CD1c-positive myeloid dendritic cell (primary cell): ENCODE measurements around the gene LITAF.

Experiments used
- DNase-seq: peaks from one replicate; pipeline ENCODE4 v3.0.0-alpha.2; 2016; ENCODE audit errors: extremely low spot score

LITAF gene

GRCh38 chr16:11586856-11587642 is at the start of gene LITAF:
Gene LITAF (minus strand): TSS chr16:11586919. CDS start chr16:11556730, 30,189 bp downstream.
- DNase-seq = peak; percentile 76

- DNase-seq = no peak
Observed at GRCh38 chr16:11636172-11636721, 49.5 kb upstream of the LITAF start.

DNA sequence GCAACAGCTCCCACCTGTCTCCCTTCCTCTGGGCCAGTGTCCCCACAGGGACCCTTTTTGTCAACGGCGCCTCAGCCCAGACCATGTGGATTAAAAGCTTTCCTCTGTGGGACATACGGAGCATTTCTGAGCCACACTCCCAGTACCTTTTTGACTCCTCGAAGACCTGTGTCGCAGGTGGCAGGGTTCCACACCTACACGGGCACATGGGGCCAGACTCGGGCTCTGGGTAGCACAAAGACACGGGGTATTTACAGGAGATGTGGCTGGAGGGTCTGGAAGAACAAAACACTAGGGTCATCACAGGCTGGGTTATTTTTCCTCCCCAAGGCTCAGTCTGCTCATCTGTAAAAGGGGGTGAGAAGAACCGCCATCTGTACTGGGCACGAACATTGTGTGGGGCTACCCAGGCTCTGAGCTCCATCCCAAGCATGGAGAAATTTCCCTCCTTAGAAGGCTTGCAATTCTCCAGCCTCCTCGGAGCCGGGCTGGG is 49.0 kb upstream of the LITAF start:
- DNase-seq = no peak

GRCh38 chr16:11635113-11635652 is 48.5 kb upstream of the LITAF start:
- no peak for DNase-seq

GRCh38 chr16:11634312-11634711 is 47.6 kb upstream of the LITAF start:
- peak; percentile 55 for DNase-seq

DNA sequence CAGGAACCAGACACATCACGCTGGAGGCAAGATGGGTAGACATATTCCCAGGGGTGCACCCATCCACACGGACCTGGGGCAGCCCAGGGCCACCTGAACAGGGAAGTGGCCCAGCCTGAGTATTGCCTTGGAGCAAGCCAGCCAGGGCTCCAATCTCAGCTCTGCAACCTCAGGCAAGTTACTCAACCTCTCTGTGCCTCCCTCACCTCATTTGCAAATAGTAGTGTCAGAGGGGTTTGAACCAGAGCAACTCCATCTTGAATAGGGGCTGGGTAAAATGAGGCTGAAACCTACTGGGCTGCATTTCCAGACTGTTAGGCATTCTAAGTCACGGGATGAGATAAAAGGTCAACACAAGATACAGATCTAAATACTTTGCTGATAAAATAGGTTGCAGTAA is 46.4 kb upstream of the LITAF start:
- DNase-seq = no peak

GRCh38 chr16:11632455-11632939 is 45.8 kb upstream of the LITAF start:
- DNase-seq = peak; percentile 90

GRCh38 chr16:11631214-11631613 is 44.5 kb upstream of the LITAF start:
- no peak for DNase-seq

DNA sequence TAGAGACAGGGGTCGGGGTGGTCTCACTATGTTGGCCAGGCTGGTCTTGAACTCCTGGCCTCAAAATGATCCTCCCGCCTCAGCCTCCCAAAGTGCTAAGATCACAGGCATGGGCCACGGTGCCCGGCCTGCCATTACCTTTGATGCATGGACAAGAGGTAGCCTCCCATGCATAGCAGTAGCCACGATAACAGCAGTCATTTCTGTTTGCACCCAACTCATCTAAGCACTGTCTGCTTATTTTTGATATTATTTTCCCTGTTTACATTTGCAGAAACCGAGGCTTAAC is 44.0 kb upstream of the LITAF start:
- DNase-seq = no peak

- DNase-seq = no peak
Observed at GRCh38 chr16:11630046-11630767, 43.5 kb upstream of the LITAF start.

DNA sequence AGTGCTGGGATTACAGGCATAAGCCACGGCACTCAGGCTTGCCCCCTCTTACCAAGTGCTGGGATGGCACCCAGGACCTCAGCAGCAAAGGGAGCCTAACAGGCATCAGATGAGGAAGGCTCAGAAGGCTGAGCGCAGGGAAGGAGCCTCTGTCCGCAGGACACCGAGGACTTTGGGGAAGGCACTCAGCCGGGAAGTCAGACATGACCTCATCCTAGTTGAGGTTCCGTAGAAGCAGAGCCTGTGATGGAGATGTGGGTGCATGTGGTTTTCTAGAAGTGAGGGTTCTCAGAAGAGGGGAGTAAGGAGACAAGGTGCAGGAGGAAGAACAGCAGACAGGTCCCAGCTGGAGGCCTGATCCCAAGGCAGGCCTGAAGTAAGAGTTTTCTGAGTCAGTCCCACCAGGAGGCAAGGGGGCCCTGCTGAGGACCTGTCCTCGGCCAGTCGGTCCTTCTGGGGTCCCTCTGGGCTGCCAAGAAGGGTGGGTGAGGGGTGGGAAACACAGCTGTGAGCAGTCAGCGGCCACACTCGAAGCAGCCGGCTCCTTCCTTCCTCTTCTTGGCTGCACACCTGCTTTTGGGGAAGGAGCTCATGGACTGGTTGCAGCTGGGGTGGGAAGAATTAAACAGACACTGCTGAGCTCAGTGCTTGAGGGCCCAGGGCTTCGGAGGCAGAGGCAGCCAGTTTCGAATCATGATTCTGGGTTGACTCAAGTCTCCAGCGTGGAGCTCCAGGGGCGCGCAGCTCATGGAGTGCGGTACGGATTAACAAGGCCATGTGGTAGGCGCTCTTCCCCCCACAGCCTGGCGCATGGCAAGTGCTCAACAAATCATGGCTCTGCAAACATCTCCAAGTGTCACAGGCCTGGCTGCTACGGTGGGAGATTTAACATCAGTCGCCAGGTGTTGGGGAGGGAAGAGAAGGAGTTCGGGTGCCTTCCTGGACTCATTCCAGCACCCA is 42.6 kb upstream of the LITAF start:
- DNase-seq = peak; percentile 86

DNA sequence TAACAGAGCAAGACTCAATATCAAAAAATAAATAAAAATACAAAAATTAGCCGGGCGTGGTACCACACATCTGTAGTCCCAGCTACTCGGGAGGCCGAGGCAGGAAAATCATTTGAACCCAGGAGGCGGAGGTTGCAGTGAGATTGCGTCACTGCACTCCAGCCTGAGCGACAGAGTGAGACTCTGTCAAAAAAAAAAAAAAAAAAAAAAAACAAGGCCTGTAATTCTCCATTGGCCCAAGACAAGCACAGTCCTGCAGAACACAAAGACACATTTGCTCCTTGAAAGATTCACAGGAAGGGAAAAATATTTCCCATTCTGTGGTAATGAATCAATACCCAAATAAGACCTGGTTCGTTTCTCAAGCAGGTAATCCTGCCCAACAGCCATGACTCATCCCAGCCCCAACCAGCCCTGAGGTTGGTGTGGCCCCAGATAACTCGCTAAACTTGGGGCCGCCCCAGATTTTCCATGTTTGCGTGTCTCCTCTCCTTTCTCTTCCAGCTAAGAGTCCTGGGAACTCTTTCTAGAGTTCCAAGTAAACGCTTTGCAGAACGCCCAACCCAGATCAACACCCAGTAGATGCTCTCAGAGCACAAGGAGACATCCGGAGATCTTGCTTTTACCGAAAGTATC is 41.2 kb upstream of the LITAF start:
- DNase-seq = peak; percentile 24

- DNase-seq = no peak
Observed at GRCh38 chr16:11627292-11627663, 40.6 kb upstream of the LITAF start.

GRCh38 chr16:11626657-11627291 is 40.1 kb upstream of the LITAF start:
- no peak for DNase-seq

GRCh38 chr16:11625769-11626168 is 39.0 kb upstream of the LITAF start:
- no peak for DNase-seq

- peak; percentile 87 for DNase-seq
Observed at GRCh38 chr16:11624636-11625607, 38.2 kb upstream of the LITAF start.

DNA sequence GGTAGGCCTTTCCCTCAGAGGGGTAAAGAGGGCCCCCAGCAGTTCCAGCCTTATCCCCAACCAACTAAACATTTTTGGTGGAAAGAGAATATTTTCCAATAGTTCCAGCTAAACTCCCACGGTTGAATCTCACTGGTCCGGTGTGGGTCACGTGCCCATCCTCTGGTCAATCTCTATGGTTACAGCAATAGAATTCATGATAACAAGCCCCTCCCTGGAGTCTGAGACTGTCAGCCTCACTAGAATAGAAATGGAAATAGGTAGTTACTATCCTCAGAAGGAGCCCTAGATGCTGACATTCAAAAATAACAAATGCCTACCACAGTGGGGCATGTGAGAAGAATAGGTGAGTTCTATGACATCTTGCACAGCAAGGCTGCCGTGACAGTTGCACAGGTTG is 37.5 kb upstream of the LITAF start:
- DNase-seq = peak; percentile 59

- no peak for DNase-seq
Observed at GRCh38 chr16:11621920-11622651, 35.4 kb upstream of the LITAF start.

GRCh38 chr16:11621539-11621919 is 34.8 kb upstream of the LITAF start:
- DNase-seq = no peak
